Activated CD4-positive, alpha-beta T cell treated with anti-CD3 and anti-CD28 coated beads, Interleukin-2, amount 50 U/mL, for 4 hours (primary cell): Measurements from ENCODE around the gene KCNA10.
"Not testable (repeated sequence)": the region's sequence is repeated elsewhere in the genome, so short reads cannot be mapped to it uniquely, and the experiment has no call there.

ENCODE experiments used
- DNase-seq, 2 experiments: peaks; one replicate each; pipeline ENCODE4 v3.0.0-alpha.2; 2020

KCNA10 gene

DNA sequence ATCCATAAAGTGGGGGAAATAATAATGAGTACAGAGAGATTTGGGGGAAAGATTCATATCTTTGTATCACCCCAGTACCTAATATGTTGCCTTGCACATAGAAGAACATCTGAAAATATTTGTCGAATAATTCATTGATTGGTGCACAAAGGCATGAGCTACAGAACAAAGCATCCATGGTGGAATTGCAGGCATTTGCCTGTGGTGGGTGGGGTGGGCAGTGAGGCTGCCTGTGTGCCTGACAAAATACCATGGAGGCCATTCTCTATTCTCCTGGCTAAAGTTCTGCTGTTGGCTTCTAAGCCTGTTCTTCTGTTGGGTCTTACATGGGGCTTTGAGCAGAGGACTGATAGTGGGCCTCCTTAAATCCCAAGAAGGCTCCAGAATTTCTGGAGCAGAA, 10.0 kb upstream of the KCNA10 start:
- no peak for DNase-seq

DNA sequence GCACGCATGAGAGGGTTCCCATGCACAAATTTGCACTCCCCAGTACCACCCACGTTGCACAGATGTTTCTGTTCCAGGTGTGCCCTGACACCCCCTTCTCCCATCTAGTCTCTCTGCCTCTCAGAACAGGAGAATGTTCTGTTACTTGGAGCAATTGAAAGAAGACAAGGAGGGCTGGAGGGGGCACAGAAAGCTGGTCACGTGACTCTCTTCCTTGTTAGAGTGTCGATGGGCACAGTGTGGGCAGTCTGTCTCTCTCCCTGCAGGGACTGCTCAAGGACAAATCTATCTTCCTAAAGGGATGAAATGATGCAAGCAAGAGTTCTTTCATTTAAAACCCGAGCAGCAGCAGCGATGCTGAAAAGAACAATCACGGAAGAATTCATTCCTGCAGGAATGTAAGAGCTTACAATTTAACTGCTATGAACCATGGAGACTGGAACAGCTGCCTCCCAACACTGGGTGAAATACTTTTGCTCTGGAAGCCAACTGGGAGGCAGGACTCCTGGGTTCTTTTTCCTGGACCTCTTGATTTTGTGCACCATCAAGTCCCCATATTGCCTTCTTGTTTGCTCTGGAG, 7.3 kb upstream of the KCNA10 start:
- DNase-seq, result no peak

DNA sequence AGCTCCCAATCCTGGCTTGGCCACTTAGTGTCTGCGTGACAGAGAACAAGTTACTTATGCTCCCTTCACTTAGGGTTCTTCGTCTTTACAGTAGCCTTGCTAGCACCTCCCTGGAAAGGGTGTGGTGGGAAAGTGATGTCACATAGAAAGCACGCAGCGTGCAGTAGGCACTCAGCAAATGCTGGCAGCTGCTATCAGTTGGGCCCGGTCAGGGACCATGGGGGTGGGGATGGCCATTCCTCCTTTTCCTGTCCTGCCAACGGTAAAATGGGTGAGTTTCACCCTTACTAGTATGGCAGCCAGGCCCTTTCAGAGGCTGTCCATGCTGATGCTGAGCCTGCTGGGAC, 6.2 kb upstream of the KCNA10 start:
- no peak for DNase-seq

DNA sequence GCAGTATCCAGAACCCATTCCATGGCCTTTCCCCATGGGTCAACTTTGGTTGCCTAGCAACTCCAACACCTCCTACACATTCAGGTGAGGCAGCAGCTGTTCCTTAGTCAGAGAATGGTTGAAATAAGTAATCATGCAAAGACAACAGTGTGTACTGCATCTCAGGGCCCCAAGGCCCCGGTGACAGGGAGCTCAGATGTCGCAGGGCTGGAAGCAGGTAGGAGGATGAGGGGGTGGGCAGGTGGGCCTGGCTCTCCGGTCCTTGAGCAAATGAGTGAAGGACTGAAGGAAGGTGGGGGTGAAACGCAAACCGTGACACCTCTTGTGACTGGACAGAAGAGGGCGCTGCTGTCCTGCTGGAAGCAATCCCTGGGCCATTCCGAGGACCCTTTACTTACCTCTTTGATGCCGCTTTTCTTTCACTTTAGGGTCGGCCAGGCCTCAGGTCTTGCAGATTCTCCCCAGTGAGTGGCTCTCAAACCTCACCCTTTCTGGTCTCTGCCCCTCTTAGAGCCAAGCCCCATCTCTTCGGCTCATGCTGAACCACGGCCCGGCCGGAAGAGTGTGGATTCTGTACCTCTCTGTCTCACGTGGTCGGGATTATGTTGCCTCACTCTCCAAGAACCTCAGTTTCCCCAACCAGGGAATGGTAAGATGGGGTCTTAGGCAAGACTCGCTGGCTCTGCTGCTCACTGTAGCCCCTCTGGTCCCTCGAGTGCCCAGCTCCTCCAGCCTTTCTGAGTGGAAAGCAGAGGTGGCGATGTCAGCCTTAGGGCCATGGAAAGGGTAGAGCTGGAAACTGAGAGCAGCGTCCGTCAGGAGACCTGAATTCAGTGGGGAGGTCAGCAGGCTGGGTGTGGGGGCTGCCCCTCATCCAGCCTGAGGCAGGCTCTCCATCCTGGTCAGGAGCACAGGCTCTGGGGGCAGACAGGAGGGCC, 5.6 kb upstream of the KCNA10 start:
- peak; percentile 18 to 30 for DNase-seq

DNA sequence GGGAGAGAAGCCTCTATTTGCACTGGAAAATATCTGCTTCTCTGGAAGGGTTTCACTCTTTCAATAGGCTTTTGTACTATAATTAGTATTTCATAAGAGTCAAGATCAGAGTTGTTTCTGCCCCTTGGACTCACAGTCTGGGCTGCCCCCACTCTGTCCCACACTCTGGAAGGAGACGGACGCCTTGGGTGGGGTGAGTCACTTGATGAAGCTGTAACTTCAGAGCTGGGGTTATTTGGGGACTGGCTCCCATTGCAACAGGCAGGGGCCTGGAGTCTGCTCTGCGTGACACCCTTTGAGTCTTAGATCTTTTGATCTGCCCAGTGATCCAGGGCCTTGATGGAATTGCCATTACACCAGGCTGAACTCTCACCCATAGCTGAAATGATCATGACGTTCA, 4.0 kb upstream of the KCNA10 start:
- DNase-seq, result no peak

DNA sequence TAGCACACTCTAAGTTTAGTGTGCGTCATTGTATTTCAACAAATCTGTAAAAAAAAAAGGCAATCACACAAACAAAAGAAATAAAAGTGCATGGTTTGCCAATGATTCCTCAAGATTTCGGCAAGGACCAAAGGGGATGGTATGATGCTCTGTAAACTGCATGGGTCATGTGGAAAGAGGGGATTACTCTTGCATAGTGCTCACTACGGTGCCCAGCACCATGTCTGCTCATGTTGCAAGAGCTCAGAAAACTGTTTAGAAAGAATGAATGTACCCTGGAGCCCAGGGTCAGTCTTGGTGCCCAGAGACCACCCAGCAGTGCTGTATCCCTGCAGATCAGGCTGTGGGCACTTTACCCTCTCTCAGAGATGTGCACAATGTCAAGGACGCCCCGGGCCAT, 3.6 kb upstream of the KCNA10 start:
- DNase-seq, result no peak

DNA sequence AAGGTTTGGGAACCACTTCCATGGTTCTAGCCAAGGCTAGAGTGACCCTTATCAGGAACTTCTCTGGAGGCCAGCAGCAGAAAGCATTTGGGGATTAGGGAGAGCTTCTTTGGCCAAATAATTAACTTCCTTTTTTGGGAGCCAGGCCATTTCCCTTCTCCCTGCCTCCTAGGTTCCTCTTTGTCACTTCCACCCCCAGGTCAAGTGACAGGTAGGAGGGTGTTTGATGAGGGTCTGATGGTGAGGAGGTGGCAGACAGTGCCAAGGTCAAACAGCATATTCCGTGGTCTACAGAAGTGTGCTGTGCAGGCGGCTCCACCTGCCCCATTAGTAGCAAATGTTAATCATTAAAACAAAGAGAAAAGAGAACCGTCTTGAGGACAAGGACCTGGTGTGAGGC, 1.9 kb upstream of the KCNA10 start:
- no peak for DNase-seq

DNA sequence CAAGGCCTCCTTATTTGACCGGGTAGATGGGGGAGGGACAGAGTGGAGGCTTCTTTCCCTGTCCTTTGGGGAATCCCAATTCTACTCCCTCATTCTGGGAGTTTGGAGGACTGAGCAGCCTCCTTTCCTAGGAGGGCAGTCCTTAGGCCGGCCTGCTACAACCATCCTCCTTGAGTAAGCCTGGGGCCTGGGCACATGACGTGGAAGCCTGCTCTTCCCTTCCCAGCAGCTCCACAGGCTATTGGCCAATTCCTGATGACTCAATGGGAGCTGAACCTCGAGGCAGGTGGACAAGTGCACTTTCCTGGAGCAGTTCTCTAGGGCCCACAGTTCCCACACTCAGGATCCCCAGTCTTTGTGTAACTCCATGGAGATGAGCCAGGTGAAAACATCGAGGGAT, 3.1 kb downstream of the KCNA10 start:
- no peak for DNase-seq

DNA sequence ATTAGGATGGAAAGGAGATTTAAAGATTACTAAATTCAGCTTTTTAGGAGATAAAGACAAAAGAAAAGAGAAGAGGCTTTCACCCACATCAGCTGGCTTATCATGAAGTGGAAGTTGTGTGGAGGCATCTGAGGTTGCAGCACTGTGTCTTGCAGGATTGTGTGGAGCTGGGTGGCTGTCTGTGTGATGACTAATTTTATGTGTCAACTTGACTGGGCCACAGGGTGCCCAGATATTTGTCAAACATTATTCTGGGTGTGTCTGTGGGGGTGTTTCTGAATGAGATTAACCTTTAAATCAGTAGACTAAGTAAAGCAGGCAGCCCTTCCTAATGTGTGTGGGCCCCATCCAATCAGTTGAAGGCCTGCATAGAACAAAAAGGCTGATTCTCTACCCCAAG, 3.9 kb downstream of the KCNA10 start:
- DNase-seq, result no peak

DNA sequence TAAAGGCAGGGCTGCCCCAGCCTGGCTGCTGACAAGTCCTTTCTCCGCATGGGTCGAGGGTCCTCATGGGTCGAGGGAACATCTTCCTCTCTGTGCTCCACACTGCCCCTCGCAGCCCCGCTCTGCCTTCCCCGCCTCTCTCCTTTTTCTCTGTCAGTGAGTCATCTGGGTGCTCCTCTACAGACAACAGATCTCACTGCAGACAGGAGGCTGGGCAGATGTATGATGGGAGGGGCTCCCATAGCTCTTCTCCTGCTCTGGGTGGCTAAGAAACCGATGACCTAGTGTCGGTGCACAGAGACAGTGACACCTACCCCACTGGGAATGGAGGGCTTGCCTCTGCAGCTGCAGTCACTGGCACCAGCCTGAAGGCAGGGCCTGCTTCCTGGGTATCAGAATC, 5.5 kb downstream of the KCNA10 start:
- no peak for DNase-seq

DNA sequence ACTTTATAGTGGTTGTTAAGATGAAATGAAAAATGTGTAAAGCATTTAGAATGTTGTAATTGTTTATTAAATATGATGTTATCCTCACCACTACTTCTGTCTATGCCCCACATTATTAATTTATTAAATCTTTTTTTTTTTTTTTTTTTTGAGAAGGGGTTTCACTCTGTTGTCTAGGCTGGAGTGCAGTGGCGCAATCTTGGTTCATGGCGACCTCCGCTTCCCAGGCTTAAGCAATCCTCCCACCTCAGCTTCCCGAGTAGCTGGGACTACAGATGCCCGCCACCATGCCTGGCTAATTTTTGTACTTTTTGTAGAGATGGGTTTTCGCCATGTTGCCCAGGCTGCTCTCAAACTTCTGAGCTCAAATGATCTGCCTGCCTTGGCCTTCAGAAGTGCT, 7.5 kb downstream of the KCNA10 start:
- no peak for DNase-seq

DNA sequence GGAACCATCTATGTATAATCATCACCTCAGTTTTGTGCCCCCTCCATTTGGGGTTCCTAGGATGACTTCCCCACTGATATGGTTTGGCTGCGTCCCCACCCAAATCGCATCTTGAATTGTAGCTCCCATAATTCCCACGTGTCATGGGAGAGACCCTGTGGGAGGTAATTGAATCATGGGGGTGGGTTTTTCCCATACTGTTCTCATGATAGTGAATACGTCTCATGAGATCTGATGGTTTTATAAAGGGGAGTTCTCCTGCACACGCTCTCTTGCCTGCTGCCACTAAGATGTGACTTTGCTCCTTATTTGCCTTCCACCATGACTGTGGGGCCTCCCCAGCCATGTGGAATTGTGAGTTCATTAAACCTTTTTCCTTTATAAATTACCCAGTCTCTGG, 8.1 kb downstream of the KCNA10 start:
- not testable (repeated sequence) for DNase-seq

DNA sequence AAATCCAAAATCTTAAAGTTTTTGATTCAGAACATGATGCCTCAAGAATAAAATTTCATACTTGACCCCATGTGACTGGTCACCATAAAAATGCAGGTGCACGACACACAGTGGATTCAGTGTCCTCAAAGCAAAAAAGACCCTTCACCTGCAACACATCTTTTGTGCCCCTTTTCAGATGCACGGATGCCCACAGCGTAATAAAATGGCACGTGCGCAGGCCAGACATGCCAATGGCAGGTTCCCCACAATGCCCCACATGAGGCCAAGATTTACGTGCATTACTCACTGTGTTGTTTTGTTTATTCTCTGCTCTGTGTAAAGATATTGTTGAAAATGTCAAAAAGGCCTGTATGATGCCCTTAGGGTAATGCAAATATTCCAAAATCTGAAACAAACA, 9.3 kb downstream of the KCNA10 start:
- DNase-seq, result no peak

DNA sequence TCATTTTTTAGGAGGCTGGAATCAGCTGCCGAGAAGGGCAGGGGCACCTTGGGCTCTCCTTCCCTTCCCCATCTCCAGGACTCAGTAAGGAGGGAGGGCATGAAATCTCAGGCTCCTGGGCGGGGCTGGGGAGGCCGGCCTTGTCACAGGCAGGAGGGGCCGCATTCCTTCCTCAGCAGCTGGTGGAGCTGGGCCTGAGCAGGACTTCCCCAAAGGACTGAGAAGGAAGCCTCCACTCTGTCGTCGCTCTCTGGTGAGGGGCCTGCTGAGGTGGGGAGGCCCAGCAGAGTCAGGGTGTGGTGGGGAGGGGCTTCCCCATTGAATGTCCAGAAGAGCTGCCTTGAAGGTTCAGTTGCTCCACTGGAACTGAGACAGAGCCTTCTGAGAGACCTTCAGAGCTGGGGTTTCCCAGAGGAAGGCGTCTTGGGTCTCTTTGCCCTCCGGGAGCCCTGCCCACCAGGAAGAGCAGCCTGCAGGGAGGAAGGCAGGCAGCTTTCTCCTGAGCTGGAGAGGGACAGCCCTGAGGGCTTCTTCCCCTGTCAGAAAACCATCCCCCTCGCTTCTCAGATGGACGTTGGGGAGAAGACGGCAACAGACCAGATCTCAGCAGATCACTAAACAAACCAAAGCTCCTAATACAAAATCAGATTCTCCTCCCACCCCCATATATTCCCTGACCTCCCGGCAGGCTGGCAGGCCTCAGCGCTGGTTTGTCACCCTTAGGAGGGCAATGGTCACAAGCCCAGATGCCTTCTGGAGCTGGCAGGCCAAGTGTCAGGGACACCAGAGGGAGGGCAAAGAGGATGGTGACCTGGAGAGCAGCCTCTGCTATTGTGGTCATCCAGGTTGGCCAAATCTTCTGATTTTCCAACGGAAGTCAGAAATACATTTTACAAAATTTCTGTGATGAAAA, 10.7 kb downstream of the KCNA10 start:
- DNase-seq, result no peak

DNA sequence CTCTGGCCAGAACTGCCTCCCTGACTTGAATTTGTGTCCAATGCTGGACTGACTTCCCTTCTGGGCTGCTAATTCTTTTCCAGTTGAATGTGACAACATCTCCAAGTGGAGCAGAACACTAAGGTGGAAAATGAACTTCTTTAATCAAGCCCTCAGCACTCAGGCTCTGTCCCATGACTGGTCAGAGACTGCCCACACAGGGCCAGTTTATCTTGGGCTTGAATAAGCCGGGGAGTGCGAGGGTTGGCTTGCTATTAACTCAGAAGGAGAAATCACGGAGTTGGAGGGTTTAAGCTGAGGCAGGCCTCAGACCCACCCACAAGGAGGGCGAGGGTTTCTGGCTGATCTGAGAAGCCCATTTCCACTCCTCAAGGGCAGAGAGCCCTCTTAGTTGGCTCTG, 12.4 kb downstream of the KCNA10 start:
- no peak for DNase-seq

DNA sequence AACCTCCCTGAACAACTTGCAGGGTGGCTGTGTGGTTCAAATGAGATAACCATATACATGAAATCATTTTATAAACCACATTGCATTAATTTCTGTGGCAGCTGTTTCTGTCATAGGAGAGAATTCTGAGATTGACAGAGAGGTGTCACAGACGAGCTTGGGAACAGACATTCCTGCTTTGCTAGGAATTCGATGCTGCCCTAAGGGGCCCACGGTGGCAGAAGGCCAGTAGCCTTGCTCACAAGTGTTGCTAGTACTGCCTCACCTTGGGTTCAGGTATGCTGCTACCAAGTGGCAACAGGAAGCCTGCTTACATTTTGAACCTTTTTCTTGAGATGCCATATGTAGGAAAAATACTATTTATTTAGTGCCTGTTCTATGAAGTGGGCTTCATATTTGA, 13.4 kb downstream of the KCNA10 start:
- DNase-seq, result no peak

DNA sequence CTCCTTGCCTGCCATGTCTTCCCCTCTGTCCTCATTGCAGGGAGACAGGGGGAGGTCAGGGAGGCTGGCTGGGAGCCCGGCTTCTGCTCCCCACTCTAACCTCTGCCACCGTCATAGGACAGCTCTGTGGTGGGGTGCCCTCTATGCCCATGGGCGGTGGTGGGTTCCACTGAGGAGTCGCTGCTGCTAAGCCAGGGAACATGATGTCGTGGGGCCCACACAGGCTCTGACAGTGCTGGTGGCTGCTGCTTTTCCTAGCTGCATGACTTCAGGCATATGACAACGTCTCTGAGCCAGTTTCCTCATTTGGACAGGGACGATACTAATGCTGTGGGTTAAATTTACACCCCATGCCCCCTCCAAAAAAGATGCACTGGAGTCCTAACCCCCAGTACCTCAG, 14.7 kb downstream of the KCNA10 start:
- no peak for DNase-seq

DNA sequence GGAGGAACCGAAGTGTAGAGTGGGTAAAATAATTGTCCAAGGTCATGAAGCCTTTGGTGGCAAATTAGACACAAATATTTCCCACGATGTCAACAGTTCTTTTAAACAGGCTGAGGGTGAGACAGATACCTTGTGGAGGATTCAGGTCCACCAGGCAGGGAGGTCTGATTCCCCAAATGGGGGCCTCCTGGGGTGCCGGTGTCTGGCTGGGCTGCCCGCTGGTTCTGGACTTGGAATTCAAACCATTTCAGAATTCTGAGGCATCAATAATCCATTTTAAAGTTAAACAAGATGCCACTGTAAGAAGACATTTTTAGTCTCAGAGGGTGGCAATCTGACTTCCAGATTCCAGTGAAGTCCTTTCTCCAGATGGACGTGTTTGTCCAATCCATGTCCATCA, 15.5 kb downstream of the KCNA10 start:
- DNase-seq, result no peak

DNA sequence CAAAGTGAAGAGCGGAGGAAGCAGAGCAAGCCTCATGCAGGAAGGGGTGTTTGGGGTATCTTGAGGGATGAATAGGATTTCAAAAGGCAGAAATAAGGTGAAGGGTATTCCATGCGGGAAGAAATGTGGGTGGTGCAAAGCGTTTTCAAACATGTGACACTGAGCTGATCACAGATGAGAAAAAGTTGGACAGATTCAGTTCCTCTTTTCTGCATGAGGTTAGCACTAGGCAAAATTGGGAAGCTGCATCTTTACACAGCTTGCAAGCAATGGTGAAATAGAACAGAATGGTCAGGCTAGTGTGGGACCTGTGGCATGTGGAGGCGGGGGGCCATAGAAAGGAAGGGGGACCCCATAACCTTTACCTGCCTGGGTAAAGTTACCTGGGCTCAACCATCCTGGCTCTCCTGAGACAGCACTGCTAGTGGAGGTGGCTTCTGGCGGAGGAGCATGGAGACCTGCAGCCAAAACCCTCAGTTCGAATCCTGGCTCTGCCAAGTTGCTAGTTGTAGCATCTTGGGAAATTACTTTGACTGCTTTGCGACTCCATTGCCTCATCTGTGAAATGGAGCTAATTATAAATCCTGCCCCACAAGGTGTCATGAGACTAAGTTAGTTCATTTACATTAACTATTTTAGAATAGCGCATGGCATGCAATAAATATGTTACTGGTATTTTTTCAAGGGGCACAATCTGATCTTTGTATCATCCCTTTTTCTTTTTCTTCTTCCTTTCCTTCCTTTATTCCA, 16.4 kb downstream of the KCNA10 start:
- DNase-seq, result no peak

DNA sequence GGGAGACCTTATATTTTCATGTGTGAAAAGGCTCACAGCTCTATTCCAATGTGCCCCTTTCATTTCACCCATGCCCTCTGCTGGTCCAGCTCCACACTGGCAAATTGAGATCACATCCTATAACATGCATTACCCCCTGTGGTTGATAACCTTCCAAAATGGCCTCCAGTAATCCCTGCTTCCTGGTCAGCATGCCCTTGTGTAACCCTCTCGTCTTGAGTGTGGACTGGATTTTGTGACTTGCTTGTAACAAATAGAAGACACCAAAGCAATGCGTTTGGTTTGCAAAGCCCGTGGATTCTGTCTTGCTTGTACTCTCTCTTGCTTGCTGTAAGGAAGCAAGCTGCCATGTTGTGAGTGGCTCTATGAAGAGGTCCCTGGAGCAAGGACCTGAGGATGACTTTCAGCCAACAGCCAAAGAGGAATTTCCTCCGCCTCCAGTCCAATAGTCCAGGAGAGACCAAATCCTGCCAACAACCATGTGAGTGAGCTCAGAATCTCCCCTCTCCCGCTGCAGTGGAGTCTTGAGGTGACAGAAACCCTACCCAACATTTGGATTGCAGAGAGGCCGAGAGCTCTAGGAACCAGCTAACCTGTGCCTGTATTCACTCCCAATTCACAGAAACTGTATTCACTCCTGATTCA, 17.4 kb downstream of the KCNA10 start:
- no peak for DNase-seq

DNA sequence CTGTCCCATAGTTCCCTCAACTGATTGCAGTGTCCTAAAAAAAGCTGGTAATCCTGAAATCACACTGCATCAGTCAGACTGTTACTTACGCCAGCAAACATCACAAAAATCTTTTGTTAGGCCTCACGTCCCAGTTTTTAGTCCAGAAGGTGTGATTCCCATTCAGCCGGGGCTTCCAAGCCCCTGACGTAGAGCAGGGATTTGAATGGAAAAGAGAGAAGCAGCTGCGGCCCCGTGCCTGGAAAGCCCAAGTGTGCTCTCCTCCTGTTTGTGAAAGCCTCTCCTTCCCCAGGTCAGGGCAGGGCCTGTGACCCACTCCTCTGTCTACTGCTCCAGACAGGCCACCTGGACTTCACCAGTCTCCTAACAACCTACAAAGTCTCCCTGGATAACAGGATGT, 20.7 kb downstream of the KCNA10 start:
- DNase-seq, result no peak

DNA sequence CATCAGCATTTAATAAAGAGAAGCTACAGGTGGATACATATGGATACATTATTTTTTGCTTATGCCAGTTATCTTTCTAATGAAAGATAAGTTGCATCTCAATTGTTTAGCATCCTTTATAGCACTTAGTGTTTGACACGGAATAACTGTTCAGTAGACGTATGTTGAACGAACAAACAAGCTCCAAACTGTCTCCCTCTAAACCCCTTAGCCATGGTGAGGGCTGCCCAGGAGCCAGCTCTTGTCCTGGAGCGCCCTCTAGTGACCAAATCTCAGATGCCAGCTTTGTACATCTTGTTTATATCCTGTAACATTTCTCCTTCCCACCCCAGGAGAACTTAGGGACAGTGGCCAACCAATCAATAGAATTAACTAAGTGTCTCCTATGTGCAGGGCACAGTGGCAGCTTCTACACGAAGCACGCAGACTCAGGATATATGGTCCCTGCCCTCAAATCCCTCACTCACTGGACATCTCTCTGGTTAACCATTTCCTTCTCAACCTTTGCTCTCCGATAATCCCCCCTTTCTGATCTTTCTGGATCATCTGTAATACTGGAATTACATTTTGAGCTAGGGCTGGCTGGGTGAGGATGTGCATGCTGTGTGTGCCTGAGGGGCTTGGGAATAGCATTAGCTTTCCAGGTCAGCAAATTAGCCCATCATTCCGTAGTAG, 22.9 kb downstream of the KCNA10 start:
- peak; percentile 68 to 75 for DNase-seq
